T1000 (cell line): ENCODE data around the gene CRB3.

Source experiments
- DNase-seq: peaks from one replicate; lab custom pipeline; 2025; ENCODE audit warnings: mixed read lengths; lab: John Stamatoyannopoulos, UW

CRB3 gene

DNA sequence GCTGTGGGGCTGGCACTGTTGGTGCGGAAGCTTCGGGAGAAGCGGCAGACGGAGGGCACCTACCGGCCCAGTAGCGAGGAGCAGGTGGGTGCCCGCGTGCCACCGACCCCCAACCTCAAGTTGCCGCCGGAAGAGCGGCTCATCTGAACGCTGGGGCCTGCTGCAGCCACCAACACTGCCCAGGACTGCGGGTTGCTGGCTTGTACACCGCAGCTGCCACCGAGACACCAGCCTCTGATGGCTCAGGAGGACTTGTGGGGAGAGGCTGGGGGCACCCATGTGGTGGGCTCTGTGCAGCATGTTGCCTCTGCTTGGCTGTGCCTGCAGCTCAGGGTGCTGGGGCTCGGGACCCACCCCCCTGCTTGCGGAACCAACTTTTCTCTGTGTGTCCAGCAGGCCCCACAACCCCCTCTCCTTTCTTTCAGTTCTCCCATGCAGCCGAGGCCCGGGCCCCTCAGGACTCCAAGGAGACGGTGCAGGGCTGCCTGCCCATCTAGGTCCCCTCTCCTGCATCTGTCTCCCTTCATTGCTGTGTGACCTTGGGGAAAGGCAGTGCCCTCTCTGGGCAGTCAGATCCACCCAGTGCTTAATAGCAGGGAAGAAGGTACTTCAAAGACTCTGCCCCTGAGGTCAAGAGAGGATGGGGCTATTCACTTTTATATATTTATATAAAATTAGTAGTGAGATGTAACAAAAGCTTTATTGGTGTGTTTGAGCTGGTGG is 2.6 kb downstream of the CRB3 start:
- DNase-seq, result no peak

DNA sequence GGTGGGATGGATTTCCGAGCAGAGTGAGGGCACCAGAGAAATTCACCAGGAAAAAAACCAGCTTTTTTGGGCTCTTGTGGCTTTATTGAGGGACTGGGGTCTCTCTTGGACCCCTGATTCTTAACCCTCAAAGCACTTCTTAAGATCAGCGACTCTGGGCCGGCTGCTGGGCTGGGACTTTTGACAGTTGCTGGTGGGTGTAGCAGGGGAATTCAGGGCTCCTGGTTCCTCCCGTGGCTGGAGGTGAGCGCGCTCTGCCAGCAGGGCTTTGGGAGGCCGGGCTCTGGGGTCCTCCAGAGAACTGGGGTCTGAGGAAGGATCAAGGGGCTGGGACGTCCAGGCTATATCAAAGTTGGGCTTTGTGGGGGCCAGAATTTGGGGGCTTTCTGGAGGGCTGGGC is 3.3 kb downstream of the CRB3 start:
- DNase-seq, result no peak

GRCh38 chr19:6470173-6470572 is 6.1 kb downstream of the CRB3 start:
- no peak for DNase-seq

DNA sequence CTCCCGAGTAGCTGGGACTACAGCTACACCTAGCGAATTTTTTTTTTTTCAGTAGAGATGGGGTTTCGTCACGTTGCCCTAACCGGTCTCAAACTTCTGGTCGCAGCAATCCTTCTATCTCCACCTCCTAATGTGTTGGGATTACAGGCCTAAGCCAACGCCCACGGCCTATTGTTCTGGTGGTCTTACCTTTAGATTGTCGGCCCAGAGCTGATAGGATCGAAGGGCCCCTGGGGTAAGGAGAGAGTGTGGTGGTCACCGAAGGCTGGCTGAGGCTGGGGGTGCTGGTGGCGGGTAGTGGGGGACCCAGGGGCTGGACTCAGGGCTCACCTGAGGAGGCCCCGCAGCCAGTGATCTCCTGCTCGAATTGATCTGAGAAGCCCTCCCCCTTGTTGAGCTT is 7.0 kb downstream of the CRB3 start:
- DNase-seq, result no peak

DNA sequence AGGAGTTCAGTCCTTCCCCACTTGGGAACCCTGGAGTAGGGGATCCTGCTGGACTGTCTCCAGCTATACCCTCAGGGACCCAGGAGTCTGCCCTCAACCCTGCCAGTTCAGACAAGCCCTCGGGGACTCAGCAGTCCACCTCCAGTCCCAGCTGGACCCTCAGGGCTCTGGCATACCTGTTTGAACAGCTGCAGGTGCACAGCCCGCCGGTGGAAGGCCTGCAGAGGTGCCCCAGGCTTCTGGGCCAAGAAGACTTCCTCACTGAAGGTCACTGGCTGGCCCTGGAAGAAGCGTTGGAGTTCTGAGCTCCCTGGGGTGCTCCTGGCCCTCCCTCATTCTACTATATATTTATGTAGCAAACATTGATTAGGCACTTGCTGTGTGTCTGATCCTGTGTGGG is 8.6 kb downstream of the CRB3 start:
- no peak for DNase-seq

DNA sequence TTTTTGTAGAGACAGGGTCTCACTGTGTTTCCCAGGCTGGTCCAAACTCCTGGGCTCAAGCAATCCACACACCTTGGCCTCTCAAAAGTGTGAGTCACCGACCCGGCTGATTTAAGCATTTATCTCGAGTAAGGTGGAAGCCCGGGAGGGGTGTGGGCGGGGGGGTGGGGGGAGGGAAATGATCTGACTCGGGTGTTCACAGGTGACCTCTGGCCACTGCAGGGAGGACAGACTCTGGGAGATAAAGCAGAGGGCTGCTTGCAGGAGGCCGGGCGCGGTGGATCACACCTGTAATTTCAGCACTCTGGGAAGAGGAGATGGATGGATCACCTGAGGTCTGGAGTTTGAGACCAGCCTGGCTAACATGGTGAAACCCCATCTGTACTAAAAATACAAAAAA is 9.6 kb downstream of the CRB3 start:
- no peak for DNase-seq

- no peak for DNase-seq
Measured at GRCh38 chr19:6475321-6476108, 11.4 kb downstream of the CRB3 start.

DNA sequence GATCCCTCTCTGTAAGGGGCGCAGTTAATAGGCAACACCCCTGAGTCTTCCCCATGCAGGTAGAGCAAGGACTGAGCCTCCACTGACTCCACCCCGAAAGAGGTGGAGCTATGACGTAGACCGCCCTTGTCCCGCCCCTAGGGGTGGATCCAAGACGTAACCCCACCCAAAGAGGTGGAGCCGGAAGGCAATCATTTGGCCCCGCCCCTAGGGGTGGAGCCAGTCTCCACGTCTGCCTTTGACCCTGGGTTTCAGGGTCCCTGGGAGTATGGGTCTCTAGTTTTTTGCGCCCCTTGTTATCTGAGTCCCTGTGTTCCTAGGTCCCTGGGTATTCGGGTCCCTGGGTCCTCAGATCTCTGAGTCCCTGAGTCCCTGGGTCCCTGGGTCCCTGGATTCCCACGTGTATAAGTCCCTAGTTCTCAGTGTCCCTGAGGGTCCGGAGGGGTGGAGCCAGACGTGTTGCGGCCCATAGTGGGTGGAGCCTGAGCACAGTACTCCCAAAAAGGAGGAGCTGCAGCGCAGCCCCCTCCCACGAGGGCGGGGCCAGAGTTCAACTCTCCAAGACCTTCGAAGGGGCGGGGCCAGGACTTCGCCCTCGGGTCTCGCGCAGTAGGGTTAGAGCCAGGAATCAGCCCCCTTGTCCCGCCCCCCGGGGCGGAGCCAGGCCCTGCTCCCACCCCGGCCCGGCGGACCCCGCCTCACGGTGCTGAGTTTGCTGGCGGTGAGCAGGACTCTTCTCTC is 12.3 kb downstream of the CRB3 start:
- peak; percentile 25 for DNase-seq

DNA sequence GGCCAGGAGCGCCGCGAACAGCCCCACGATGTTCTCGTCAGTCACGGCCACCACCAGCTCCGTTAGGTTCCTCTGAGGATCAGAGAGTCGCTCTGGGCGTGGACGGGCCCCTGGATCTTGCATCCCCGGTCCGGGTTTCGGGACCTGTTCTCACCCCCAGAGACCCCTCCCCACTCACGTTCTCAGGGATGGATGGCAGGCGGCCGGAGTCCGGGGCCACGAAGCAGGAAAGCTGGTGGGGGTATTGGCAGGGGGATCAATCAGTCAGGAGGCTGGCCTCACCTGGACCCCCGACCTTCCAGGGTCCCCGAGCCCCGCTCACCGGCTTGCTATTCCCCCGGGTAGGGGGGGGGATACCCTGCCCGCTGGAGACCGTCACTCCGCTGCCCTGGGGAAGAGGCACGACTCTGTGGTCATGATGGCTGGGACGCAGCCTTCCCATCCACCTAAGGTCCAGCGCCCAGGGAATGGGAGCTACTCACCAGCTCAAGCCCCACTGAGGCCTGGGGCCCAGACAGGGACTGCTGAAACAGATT is 12.9 kb downstream of the CRB3 start:
- DNase-seq, result no peak

DNA sequence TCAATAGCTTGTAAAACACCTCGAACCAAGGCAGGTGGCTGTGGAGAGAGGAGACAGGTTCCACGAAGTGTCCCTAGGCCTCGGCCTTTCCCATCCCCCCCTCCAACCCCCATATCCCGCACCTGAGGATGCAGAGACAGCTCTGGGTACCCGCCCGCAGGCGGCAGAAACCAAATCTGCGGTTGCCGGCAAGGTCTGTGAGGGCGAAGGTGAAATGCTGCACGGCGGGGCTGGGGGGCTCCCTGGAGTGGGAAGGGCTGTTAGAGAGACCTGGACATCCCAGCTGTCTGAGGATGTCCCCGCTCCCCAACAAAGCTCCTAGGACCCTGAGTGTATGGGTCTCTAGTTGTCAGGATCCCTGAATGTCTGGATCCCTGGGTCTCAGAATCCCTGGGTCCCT is 14.7 kb downstream of the CRB3 start:
- DNase-seq, result no peak

GRCh38 chr19:6479836-6480398 is 15.8 kb downstream of the CRB3 start:
- DNase-seq, result no peak

DNA sequence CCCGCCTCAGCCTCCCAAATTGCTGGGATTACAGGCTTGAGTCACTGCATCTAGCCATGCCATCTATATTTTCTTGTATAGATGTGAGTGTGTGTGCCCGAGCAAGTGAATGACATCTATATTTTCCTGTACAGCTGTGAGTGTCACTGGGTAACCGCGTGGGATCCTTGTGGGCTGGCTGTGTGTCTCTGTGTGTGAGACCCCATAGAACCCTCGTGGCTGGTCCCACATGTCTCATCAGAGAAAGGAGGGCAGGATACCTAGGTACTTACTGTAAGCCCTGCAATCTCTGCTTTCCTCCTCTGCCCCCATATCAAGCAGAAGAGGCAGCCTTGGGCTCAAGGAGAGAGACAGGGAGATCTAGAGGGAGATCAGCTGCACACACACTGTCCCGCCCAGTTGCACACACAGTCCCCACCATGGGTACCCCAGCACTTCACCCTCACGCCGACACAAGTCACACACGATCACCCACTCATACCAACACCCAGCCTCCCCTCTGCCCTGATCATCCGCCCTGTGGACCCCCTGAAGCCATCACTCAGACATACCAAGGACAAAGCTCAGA is 16.9 kb downstream of the CRB3 start:
- no peak for DNase-seq

GRCh38 chr19:6481541-6482342 is 17.7 kb downstream of the CRB3 start, which contains the start of gene DENND1C:
DENND1C (minus strand) TSS chr19:6481787; CDS start chr19:6481695, 92 bp downstream.
- DNase-seq, result no peak

DNA sequence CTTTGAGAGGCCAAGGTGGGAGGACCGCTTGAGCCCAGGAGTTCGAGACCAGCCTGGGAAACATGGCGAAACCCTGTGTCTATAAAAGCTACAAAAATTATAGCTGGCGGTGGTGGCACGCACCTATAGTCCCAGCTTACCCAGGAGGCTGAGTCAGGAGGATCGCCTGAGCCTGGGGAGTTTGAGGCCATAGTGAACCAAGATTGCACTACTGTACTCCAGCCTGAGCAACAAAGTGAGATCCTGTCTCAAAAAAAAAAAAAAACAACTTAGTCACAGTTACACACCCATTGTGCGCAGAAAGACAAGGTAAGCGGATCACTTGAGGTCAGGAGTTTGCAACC is 18.2 kb downstream of the CRB3 start:
- DNase-seq, result no peak

DNA sequence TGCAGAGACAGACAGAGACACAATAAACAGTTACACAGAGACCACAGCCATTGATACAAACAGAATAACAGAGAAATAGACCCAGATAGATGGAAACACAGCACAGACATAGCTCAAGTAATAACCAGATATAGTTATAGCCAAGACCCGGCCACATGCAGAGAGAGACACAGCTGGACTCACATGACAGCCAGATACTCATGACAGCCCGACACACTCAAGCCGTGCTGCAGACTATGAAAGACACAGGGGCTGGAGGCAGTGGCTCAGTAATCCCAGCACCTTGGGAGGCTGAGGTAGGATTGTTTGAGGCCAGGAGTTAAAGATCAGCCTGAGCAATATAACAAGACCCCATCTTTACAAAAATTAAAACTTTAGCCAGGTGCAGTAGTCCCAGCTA is 19.2 kb downstream of the CRB3 start:
- DNase-seq, result no peak

DNA sequence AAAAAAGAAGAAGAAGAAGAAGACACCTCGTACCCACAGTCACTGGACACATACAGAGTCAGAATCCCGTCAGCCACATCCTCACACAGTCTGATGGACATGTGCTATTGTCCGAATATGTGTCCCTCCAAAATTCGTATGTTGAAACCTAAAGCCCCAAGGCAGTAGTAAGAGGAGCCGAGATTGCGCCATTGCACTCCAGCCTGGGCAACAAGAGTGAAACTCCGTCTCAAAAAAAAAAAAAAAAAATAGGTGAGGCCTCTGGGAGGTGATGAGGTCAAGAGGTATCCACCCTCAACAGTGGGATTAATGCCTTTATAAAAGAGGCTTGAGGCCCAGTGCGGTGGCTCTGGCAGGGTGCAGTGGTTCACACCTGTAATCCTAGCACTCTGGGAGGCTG is 20.2 kb downstream of the CRB3 start:
- DNase-seq, result no peak

DNA sequence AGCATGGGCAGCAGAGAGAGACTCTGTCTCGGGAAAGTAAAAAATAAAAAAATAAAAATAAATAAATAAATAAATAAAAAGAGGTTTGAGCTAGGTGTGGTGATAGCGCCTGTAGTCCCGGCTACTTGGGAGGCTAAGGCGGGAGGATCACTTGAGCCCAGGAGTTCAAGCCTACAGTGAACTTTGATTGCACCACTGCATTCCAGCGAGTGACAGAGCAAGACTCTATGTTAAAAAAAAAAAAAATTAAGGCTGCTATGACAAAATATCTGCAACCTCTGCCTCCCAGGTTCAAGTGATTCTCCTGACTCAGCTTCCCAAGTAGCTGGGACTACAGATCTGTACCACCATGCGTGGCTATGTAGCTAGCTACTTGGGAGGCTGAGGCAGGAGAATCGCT is 20.8 kb downstream of the CRB3 start:
- DNase-seq, result no peak

DNA sequence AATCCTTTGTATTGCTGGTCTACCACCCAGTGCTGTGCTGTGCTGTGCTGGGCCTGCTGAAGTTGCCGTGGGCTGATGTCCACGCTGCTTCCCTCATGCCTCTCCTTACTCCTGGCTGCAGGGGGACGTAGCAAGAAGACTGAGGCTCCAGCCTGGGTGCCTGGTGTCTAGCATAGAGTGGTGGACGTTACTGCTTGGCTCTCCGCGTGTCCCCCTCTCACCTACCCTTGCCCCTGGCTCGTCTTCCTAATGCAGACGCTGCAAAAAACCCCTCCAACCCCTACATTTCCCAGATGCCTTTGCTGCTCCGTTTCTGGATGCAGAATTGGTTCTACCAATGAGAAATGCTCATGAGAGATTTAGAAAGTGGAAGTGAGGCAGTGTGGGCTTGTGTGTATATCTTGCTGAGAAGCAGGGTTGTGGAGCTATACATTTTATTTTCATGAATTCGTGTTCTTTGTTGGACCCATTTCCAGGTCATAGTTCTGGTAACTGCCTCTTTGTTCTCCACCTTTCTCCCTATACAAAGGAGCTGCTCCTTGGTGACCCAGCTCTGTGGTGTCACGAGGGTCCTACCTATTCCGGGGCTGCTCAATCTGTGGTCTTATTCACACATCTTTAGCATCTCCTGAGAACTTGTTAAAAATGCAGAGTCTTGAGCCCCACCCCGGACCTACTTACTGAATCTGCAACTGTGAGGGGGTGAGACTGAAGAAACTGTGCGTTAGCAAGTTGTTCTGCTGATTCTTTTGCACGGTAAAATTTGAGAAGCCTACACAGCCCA is 25.4 kb downstream of the CRB3 start:
- no peak for DNase-seq

GRCh38 chr19:6490134-6490533 is 26.1 kb downstream of the CRB3 start:
- no peak for DNase-seq
